ENCODE measurements around the gene PACRG. TPM values are rescaled to one million over a fixed set of nuclear protein-coding genes. Genes with fewer than 3 reads are reported as not detected.

PACRG gene
- total and polyA plus RNA-seq, 8 donors: 1.8 to 28.6 (median 3.2) TPM; not detected in 2

DNA sequence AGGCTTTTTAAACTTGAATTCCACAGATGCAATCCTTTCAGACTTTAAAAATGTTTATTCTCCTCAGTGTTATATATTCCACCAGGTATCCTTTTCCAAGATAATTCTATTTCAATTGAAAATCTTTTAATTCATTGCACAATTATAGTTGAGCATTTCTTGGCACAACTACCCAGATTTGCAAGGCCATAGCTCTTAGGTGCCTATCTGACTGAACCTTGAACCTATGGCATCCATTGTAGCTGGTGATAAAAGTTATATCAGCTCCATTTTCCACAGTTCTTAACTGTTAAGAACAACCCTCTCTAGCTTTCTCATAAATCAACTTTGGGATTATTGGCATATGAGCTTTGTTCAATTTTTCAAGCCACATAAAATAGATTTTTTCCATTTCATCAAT, 42.4 kb downstream of the PACRG start:
- DNase-seq: no peak
- intact Hi-C loops (cut with DNase I; ENCODE audit: low total_unique reads): no loop called here

DNA sequence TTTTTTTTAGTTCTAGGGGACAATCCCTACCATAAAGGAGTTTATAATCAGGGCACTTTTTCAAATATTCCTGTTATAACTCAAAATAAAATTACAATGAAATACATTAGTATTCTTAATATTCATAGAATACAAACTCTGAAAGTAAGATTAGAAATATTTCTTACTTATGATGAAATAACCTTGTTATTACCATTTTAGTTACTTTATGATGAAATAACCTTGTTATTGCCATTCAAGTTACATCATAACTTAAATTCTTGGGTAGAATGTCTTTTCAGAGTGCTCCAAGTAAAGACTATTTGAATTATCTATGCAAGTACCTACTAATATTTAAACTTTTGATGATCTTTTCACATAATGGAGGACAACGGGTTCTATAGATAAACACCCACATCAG, 43.2 kb downstream of the PACRG start:
- intact Hi-C loops (cut with DNase I; ENCODE audit: low total_unique reads): no loop called here
- no peaks in the 10 kb centered on the region for H3K27me3 ChIP-seq
- TF ChIP-seq, protein P1, sequence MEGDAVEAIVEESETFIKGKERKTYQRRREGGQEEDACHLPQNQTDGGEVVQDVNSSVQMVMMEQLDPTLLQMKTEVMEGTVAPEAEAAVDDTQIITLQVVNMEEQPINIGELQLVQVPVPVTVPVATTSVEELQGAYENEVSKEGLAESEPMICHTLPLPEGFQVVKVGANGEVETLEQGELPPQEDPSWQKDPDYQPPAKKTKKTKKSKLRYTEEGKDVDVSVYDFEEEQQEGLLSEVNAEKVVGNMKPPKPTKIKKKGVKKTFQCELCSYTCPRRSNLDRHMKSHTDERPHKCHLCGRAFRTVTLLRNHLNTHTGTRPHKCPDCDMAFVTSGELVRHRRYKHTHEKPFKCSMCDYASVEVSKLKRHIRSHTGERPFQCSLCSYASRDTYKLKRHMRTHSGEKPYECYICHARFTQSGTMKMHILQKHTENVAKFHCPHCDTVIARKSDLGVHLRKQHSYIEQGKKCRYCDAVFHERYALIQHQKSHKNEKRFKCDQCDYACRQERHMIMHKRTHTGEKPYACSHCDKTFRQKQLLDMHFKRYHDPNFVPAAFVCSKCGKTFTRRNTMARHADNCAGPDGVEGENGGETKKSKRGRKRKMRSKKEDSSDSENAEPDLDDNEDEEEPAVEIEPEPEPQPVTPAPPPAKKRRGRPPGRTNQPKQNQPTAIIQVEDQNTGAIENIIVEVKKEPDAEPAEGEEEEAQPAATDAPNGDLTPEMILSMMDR (IDR thresholded peaks at IDR 0.05): no peak
- TF ChIP-seq EP300 (IDR thresholded peaks at IDR 0.05): no peak
- TF ChIP-seq POLR2A (IDR thresholded peaks at IDR 0.05): no peak
- no peak for DNase-seq
- H3K9me3 ChIP-seq: no peaks in the 10 kb centered on the region
- no peaks in the 10 kb centered on the region for H3K4me1 ChIP-seq
- H3K4me3 ChIP-seq: no peak overlapping the region
- no peaks in the 10 kb centered on the region for H3K36me3 ChIP-seq
- H3K27ac ChIP-seq: no peak overlapping the region
- WGBS, 5 donors: 82 to 95% (median 91%) methylated on average over 1 of the region's 1 CpG

More for the DNA sequence above, 42.4 kb downstream of the PACRG start:
- Histone ChIP-seq H3K27me3 (no peaks in the 10 kb centered on the region), H3K4me1 (no peaks in the 10 kb centered on the region), H3K4me3 (no peak overlapping the region), H3K27ac (no peak overlapping the region), H3K36me3 (no peaks in the 10 kb centered on the region), H3K9me3 (no peaks in the 10 kb centered on the region)
- no peak for TF ChIP-seq POLR2A (IDR thresholded peaks at IDR 0.05)
- TF ChIP-seq, protein P1 (IDR thresholded peaks at IDR 0.05): no peak
- no peak for TF ChIP-seq POLR2AphosphoS5 (IDR thresholded peaks at IDR 0.05)
- no peak for TF ChIP-seq EP300 (IDR thresholded peaks at IDR 0.05)

DNA sequence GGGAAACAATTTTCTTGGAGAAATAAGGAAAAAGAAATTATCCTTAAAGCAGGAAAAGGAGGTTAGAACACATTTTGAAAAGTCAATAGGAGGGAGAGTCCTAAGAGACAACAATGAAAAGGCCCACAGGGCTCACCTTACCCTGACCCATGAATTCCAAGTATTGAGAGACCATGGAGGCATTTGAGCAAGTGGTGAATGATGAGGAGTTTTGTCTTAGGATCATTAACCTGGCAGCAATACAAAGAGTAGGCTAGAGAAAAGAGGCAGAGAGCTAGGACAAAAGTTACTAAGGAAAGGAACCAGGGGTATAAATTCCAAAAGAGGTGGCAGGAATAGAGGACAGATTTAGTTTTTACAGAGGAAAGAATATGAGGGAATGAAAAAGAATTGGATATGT, 44.7 kb downstream of the PACRG start:
- Histone ChIP-seq H3K27me3 (no peaks in the 10 kb centered on the region), H3K36me3 (no peaks in the 10 kb centered on the region), H3K4me3 (no peak overlapping the region), H3K27ac (no peak overlapping the region), H3K9me3 (no peaks in the 10 kb centered on the region), H3K4me1 (no peaks in the 10 kb centered on the region)
- intact Hi-C loops (cut with DNase I; ENCODE audit: low total_unique reads): no loop called here
- no peak for DNase-seq
- TF ChIP-seq, protein P1 (IDR thresholded peaks at IDR 0.05): no peak
- no peak for TF ChIP-seq POLR2AphosphoS5 (IDR thresholded peaks at IDR 0.05)
- TF ChIP-seq POLR2A (IDR thresholded peaks at IDR 0.05): no peak
- TF ChIP-seq EP300 (IDR thresholded peaks at IDR 0.05): no peak

DNA sequence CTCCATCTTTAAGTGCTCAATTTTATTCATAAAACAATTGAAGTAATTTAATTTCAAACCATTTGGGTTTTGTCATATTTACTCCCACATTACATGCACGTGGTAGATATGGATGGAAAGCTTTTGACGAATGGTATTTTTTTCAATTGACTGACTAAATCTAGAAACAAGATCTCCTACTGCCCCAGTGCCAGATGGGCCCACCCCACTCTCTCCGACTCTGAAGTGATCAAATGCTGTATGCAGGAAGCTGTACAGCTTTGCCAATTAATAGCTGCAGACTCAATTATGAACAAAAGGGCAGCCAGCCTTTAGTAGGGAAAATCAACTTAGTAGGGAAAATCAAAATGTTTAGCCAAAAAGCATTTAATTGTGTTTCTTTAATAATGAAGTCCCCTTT, 46.2 kb downstream of the PACRG start:
- no peaks in the 10 kb centered on the region for H3K27me3 ChIP-seq
- TF ChIP-seq, protein P1 (IDR thresholded peaks at IDR 0.05): no peak
- TF ChIP-seq POLR2A (IDR thresholded peaks at IDR 0.05) (no peak), EP300 (IDR thresholded peaks at IDR 0.05) (no peak), POLR2AphosphoS5 (IDR thresholded peaks at IDR 0.05) (no peak)
- 75 to 88% (median 83%) methylated on average over 3 of the region's 3 CpGs for WGBS, 5 donors
- no peaks in the 10 kb centered on the region for H3K36me3 ChIP-seq
- H3K4me3 ChIP-seq: no peak overlapping the region
- H3K4me1 ChIP-seq: no peaks in the 10 kb centered on the region
- no peak for DNase-seq
- no peaks in the 10 kb centered on the region for H3K9me3 ChIP-seq
- H3K27ac ChIP-seq: no peak overlapping the region
- intact Hi-C loops (cut with DNase I; ENCODE audit: low total_unique reads): no loop called here

Measured in stomach (tissue), 9 donors.